Stimulated activated effector memory CD8-positive, alpha-beta T cell treated with anti-CD3 and anti-CD28 coated beads, Interleukin-12 subunit alpha, Interleukin-12 subunit beta, amount 100 ng/mL, for 72 hours (primary cell): Measurements from ENCODE around the gene YKT6.
"Not testable (repeated sequence)": the region's sequence is repeated elsewhere in the genome, so short reads cannot be mapped to it uniquely, and the experiment has no call there.

Experiments used
- ATAC-seq: fragments of 150-1000 bp; cut with Tn5 transposase; 2 replicates; pipeline ENCODE4 v1.10.0; 2021
- DNase-seq, 2 donors: peaks; one replicate each; pipeline ENCODE4 v3.0.0; 2021 to 2022; ENCODE audit warnings: low spot score in 2 of 2
- H3K27ac Mint-ChIP-seq: one replicate; pipeline ENCODE4 v1.8.0; 2022; ENCODE audit warnings: mild to moderate bottlenecking, mixed read lengths
- H3K36me3 Mint-ChIP-seq: one replicate; pipeline ENCODE4 v1.8.0; 2022; ENCODE audit warnings: mild to moderate bottlenecking, mixed read lengths
- H3K4me1 Mint-ChIP-seq: one replicate; pipeline ENCODE4 v1.8.0; 2022; ENCODE audit warnings: mixed read lengths
- H3K4me3 Mint-ChIP-seq: one replicate; pipeline ENCODE4 v1.8.0; 2022; ENCODE audit warnings: mild to moderate bottlenecking, mixed read lengths
- H3K9me3 Mint-ChIP-seq: one replicate; pipeline ENCODE4 v1.8.0; 2022; ENCODE audit warnings: mixed read lengths

YKT6 gene

GRCh38 chr7:44162179-44162578, 38.6 kb upstream of the YKT6 start:
- no peak for ATAC-seq
- Mint-ChIP-seq H3K36me3 (no peaks in the 10 kb centered on the region), H3K4me3 (no peak overlapping the region), H3K27ac (no peak overlapping the region), H3K9me3 (no peaks in the 10 kb centered on the region), H3K4me1 (no peaks in the 10 kb centered on the region)
- DNase-seq: no peak

GRCh38 chr7:44162785-44163395, 37.9 kb upstream of the YKT6 start:
- DNase-seq (no peak), ATAC-seq (no peak)
- no peaks in the 10 kb centered on the region for H3K36me3 Mint-ChIP-seq
- H3K9me3 Mint-ChIP-seq: no peaks in the 10 kb centered on the region
- no peaks in the 10 kb centered on the region for H3K4me1 Mint-ChIP-seq
- no peak overlapping the region for H3K4me3 Mint-ChIP-seq
- H3K27ac Mint-ChIP-seq: no peak overlapping the region

- no peak overlapping the region for H3K27ac Mint-ChIP-seq
- no peaks in the 10 kb centered on the region for H3K9me3 Mint-ChIP-seq
Measured at GRCh38 chr7:44163591-44163990, 37.2 kb upstream of the YKT6 start.

GRCh38 chr7:44167920-44168319, 32.9 kb upstream of the YKT6 start:
- Mint-ChIP-seq H3K9me3 (no peaks in the 10 kb centered on the region), H3K4me1 (no peaks in the 10 kb centered on the region), H3K27ac (no peak overlapping the region), H3K4me3 (no peak overlapping the region), H3K36me3 (no peaks in the 10 kb centered on the region)
- ATAC-seq: no peak
- no peak for DNase-seq

More at GRCh38 chr7:44163591-44163990, 37.2 kb upstream of the YKT6 start:
- DNase-seq (no peak), ATAC-seq (no peak)
- H3K36me3 Mint-ChIP-seq: no peaks in the 10 kb centered on the region
- no peaks in the 10 kb centered on the region for H3K4me1 Mint-ChIP-seq
- H3K4me3 Mint-ChIP-seq: no peak overlapping the region

GRCh38 chr7:44171901-44172300, 28.9 kb upstream of the YKT6 start:
- not testable (repeated sequence) for ATAC-seq, H3K27ac Mint-ChIP-seq, DNase-seq, H3K36me3 Mint-ChIP-seq, H3K4me3 Mint-ChIP-seq, H3K9me3 Mint-ChIP-seq, H3K4me1 Mint-ChIP-seq

GRCh38 chr7:44172352-44172751, 28.4 kb upstream of the YKT6 start:
- H3K4me1 Mint-ChIP-seq: no peaks in the 10 kb centered on the region
- H3K9me3 Mint-ChIP-seq: peaks cover 4% of the 10 kb centered on the region
- H3K4me3 Mint-ChIP-seq: no peak overlapping the region
- ATAC-seq (no peak), DNase-seq (no peak)
- H3K27ac Mint-ChIP-seq: no peak overlapping the region
- H3K36me3 Mint-ChIP-seq: no peaks in the 10 kb centered on the region

GRCh38 chr7:44172803-44173424, 27.9 kb upstream of the YKT6 start:
- H3K4me3 Mint-ChIP-seq: no peak overlapping the region
- DNase-seq: no peak
- H3K27ac Mint-ChIP-seq: no peak overlapping the region
- ATAC-seq: no peak
- no peaks in the 10 kb centered on the region for H3K4me1 Mint-ChIP-seq
- peaks cover 4% of the 10 kb centered on the region for H3K9me3 Mint-ChIP-seq
- no peaks in the 10 kb centered on the region for H3K36me3 Mint-ChIP-seq

- no peaks in the 10 kb centered on the region for H3K36me3 Mint-ChIP-seq
- no peak for DNase-seq
- H3K4me3 Mint-ChIP-seq: no peak overlapping the region
- no peak overlapping the region for H3K27ac Mint-ChIP-seq
- H3K9me3 Mint-ChIP-seq: peaks cover 4% of the 10 kb centered on the region
- no peaks in the 10 kb centered on the region for H3K4me1 Mint-ChIP-seq
- ATAC-seq: no peak
Measured at GRCh38 chr7:44173911-44174693, 26.7 kb upstream of the YKT6 start.

- not testable (repeated sequence) for H3K27ac Mint-ChIP-seq, DNase-seq, H3K4me3 Mint-ChIP-seq, ATAC-seq, H3K9me3 Mint-ChIP-seq, H3K4me1 Mint-ChIP-seq, H3K36me3 Mint-ChIP-seq
Measured at GRCh38 chr7:44174694-44174948, 26.2 kb upstream of the YKT6 start.

GRCh38 chr7:44175730-44176129, 25.0 kb upstream of the YKT6 start:
- Mint-ChIP-seq H3K36me3 (no peaks in the 10 kb centered on the region), H3K4me3 (no peak overlapping the region)

GRCh38 chr7:44176486-44176885, 24.3 kb upstream of the YKT6 start:
- no peak for DNase-seq
- no peaks in the 10 kb centered on the region for H3K4me1 Mint-ChIP-seq
- no peak overlapping the region for H3K4me3 Mint-ChIP-seq
- ATAC-seq: no peak
- no peak overlapping the region for H3K27ac Mint-ChIP-seq
- peaks cover 4% of the 10 kb centered on the region for H3K9me3 Mint-ChIP-seq
- H3K36me3 Mint-ChIP-seq: no peaks in the 10 kb centered on the region

More at GRCh38 chr7:44175730-44176129, 25.0 kb upstream of the YKT6 start:
- Mint-ChIP-seq H3K4me1 (no peaks in the 10 kb centered on the region), H3K9me3 (peaks cover 4% of the 10 kb centered on the region), H3K27ac (no peak overlapping the region)
- DNase-seq (no peak), ATAC-seq (no peak)

GRCh38 chr7:44177570-44178131, 23.1 kb upstream of the YKT6 start:
- ATAC-seq (no peak), DNase-seq (no peak)
- Mint-ChIP-seq H3K9me3 (peaks cover 4% of the 10 kb centered on the region), H3K4me1 (no peaks in the 10 kb centered on the region), H3K36me3 (no peaks in the 10 kb centered on the region), H3K4me3 (no peak overlapping the region), H3K27ac (no peak overlapping the region)

GRCh38 chr7:44180631-44181030, 20.1 kb upstream of the YKT6 start:
- Mint-ChIP-seq H3K4me1 (no peaks in the 10 kb centered on the region), H3K27ac (no peak overlapping the region), H3K9me3 (no peaks in the 10 kb centered on the region), H3K4me3 (no peak overlapping the region), H3K36me3 (no peaks in the 10 kb centered on the region)
- no peak for DNase-seq
- no peak for ATAC-seq

GRCh38 chr7:44182827-44183226, 18.0 kb upstream of the YKT6 start:
- Mint-ChIP-seq H3K4me3 (no peak overlapping the region), H3K27ac (no peak overlapping the region), H3K36me3 (no peaks in the 10 kb centered on the region), H3K4me1 (no peaks in the 10 kb centered on the region), H3K9me3 (no peaks in the 10 kb centered on the region)
- DNase-seq (no peak), ATAC-seq (no peak)

GRCh38 chr7:44183386-44183785, 17.4 kb upstream of the YKT6 start:
- Mint-ChIP-seq H3K4me1 (no peaks in the 10 kb centered on the region), H3K4me3 (no peak overlapping the region), H3K36me3 (no peaks in the 10 kb centered on the region), H3K9me3 (no peaks in the 10 kb centered on the region), H3K27ac (no peak overlapping the region)
- DNase-seq: no peak
- ATAC-seq: no peak
